T-helper 1 cell treated with Interleukin-12 subunit alpha and Interleukin-12 subunit beta and Interleukin-4 antibody, amounts not matched to agents 30 ng/mL and 1 ng/mL, for 36 hours (primary cell): ENCODE results near the gene YTHDC1. TPM values are rescaled to one million over a fixed set of nuclear protein-coding genes. Genes with fewer than 3 reads are reported as not detected.
"Not testable (repeated sequence)": the region's sequence is repeated elsewhere in the genome, so short reads cannot be mapped to it uniquely, and the experiment has no call there.

Experiments used
- intact Hi-C: fragments of 100-400 bp; cut with micrococcal nuclease; formaldehyde crosslinking; loops from one replicate; pipeline ENCODE4 v1.15.1; 2024
- total RNA-seq: library from RNA; stranded (reverse); gene quantifications from 2 replicates; pipeline ENCODE4 v1.2.3, GENCODE V29; 2022

YTHDC1 gene
- total RNA-seq, 1 donor from 2014 or later, result 86.0 TPM

DNA sequence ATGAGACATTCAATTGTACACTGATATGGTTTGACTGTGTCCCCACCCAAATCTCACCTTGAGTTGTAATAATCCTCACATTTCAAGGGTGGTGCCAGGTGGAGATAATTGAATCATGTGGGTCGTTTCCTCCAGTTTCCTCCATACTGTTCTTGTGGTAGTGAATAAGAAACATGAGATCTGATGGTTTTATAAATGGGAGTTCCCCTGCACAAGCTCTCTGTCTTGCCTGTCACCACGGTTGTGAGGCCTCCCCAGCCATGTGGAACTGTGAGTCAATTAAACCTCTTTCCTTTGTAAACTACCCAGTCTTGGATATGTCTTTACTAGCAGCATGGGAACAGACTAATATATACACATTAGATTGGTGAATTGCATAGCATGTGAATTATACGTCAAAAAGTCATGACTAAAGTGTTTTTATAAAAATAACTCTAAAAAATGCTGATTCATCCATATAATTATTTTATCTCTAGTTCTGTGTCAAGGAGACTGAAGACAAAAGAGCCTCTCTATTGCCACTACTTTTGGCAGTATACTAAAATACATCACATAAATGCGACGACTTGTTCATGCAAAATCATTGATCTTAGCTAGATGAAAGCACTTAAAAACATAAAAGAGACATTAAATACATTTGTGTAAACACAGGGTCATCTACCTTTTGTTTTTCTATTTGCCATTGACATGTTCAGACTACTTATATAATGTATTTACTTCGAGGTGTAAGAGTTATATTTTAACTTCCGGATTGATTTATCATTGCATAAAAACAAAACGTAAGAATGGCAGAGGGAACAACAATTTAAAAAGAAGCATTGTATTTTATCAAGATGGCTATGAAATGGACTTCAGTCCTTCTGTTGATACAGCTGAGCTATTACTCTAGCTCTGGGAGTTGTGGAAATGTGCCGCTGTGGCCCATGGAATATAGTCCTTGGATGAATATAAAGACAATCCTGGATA is 50.1 kb downstream of the YTHDC1 start:
- intact Hi-C loops, result no loop called here

DNA sequence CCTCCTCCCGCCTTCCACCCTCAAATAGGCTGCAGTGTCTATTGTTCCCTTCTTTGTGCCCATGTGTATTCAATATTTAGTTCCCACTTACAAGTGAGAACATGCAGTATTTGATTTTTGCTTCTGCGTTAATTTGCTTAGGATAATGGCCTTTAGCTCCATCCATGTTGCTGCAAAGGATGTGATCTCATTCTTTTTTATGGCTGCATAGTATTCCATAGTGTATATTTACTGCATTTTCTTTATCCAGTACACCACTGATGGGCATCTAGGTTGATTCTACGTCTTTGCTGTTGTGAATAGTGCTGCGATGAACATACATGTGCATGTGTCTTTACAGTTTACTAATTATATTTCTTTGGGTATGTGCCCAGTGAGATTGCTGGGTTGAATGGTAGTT is 52.8 kb downstream of the YTHDC1 start:
- intact Hi-C loops, result no loop called here

DNA sequence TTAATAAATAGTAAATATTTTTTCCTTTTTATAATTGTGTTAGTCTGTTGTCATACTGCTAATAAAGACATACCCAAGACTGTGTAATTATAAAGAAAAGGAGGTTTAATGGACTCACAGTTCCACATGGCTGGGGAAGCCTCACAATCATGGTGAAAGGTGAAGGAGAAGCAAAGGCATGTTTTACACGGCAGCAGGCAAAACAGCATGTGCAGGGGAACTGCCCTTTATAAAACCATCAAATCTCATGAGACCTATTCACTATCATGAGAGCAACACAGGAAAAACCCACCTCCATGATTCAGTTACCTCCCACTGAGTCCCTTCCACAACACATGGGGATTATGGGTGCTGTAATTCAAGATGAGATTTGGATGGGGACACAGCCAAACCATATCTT is 58.6 kb downstream of the YTHDC1 start:
- intact Hi-C loops, result no loop called here

DNA sequence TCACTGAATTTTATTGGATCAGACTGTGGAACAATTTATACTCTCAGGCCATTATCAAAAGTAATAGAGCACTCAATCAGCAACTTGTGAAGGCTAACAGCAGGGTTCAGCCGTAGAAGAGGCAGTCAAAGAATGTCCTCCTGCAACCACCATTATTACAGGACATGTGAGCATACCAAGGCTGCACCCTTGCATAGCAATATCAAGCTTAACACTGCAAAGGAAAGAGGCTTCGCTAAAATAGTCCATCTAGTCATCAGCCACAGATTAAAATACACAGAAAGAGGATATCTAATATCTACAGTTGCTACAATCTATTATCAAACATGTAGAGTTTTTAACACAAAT is 61.5 kb downstream of the YTHDC1 start:
- intact Hi-C loops, result no loop called here

DNA sequence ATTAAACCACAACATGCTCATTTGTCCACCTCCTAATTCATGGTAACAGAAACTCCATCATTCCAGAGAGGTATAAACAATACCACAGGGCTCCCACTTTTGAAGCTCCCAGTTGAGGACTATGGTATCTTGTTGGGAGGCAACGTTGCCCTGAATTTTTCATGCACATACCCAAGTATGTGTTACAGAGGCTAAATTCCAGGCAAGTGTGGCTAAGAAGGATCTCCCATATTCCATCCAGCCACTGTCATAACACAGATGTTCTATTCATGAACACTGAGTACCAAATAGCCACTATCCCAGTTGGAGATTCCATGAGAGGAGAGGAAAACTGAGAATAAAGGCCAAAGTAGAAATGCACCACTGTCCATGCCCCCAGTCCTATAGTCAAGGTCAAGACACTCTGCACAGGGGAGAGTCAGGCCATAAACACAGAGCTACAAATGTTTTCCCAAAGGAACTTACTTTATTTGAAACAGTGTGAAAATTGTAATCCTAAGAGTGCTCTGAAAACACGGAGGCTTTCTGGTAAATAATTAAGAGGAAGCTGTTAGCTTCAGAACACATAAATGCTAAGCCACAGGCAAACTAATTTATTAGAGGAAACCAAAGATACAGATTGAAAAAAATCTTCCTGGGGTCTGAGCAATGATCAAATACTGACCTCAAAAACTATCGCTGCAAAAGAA is 62.0 kb downstream of the YTHDC1 start:
- intact Hi-C loops, result no loop called here

DNA sequence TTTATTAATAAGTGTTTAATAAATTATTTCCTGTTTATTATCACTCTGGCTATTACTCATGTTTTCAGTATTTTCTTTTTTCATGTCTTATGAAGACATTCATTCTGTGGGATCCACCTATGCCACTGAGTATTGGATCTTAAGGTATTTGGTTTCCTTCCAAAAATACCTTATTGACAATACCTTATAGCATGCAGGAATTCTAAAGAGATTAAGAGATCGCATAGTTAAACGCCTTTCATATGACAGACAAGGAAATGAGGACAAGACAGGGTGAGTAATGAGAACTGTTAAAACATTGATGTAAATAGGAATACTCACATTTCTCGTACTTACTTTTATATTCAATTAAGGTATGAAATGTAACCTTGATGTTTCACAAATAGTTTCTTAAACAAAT is 66.2 kb downstream of the YTHDC1 start:
- intact Hi-C loops, result no loop called here

DNA sequence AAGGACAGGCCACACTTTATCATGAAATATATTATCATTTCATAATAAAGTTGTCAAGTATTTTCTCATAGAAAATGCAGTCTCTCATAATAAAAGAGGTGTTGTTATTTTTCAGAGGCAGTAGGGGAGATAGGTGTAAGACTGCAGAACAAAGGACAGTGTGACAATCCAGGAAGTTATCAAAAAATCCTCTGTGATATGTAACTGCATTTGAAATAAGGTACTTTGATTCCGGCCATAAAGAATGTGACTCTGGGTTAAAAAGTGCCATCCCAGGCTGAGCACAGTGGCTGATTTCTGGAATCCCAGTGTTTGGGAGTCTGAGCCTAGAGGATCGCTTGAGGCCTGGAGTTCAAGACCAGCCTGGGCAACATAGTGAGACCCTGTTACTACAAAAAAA is 66.8 kb downstream of the YTHDC1 start:
- intact Hi-C loops, result no loop called here

DNA sequence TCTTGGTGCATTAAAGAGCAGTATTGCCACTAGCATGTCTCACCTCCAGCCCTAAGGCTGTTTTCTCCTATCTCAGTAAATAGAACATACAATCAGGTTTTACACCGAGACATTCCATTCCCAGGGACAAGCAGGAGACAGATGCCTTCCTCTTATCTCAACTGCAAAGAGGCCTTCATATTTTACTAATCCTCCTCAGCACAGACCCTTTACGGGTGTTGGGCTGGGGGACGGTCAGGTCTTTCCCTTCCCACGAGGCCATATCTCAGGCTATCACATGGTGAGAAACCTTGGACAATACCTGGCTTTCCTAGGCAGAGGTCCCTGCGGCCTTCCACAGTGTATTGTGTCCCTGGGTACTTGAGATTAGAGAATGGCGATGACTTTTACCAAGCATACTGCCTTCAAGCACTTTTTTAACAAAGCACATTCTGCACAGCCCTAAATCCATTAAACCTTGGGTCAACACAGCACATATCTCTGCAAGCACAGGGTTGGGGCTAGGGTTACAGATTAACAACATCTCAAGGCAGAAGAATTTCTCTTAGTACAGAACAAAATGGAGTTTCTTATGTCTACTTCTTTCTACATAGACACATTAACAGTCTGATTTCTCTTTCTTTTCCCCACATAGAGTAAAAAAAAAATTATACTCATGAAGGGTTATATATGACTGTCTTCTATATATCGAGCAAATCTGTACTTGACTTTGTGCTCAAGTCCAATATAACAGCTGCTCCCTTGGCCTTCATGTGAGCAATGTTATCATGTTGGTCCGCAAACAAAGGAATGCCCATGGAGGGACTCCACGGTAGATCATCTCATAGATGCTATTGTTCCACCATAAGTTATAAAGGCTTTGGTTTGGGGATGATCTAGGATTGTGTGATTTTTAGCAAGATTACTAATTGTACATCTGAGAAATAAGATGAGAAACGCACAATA is 67.8 kb downstream of the YTHDC1 start:
- intact Hi-C loops, result not testable (repeated sequence)

DNA sequence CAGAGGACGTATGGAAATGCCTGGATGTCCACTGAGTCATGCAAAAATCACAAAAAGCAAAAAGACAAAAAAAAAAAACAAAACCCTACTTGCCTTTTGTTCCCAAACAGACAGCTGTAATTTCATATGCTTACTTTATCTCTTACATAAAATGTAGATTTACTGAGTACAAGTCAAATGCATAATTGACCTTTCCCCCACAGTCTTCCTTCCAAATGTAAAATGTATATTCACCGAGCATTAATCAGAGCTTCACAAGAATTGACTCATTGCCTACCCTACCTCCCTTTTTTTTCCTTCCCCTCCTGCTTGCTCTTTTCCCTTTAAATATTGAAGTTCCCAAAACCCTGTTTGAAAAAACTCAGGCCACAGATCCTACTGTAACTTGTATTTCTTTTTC is 71.9 kb downstream of the YTHDC1 start:
- intact Hi-C loops, result no loop called here

DNA sequence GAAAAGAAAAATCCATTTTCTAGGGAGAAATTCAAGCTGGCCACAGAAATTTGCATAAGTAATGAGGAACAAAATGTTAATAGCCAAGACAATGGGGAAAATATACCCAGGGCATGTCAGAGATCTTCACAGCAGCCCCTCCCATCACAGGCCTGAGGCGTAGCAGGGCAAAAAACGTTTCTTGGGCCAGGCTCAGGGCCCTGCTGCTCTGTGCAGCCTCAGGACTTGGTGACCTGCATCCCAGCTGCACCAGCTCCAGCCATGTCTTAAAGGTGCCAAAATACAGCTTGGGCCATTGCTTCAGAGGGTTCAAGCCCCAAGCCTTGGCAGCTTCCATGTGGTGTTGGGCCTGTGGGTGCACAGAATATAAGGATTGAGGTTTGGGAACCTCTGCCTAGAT is 72.3 kb downstream of the YTHDC1 start:
- intact Hi-C loops, result no loop called here

DNA sequence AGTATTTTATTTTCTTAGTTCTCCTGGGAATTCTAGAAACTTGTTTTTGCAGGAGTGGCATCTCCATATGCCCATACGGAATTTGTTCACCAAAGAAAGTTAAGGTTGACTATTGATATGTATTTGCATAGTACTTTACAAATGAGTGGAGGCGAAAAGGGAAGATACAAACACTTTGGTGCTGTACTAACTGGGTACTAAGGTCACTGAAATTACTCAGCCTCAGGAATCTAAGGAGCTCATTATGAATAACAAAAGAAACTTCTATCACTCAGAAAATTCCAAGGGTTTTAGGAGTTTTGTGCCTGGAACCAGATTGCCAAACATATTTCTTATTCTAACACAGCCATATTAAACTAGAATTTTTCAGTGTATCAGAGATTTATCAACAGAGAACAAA is 77.0 kb downstream of the YTHDC1 start:
- intact Hi-C loops, result loop anchor here (1.0 kb wide), 2 partner anchors 103 to 225 kb away; no protein-coding TSS in a partner anchor

DNA sequence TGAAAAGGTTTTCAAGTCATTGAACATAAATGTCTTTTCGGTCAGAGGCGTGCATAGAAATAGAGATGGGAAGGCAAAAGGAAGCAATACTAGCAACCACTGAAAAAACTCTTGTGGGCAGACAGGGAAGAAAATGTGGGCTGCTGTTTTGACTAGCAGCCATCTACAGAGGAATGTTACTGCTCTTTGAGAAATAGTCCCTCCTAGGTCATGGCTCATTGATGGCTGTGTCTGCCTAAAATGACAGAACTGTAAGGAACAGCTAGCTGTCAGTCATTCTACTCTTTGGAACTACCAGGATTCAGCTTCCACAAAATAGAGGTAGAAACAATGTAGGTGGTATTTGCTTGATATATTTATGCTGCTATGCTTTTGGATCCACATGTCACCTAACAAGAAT is 77.5 kb downstream of the YTHDC1 start:
- intact Hi-C loops, result loop anchor here (1.0 kb wide), 2 partner anchors 104 to 226 kb away; no protein-coding TSS in a partner anchor

DNA sequence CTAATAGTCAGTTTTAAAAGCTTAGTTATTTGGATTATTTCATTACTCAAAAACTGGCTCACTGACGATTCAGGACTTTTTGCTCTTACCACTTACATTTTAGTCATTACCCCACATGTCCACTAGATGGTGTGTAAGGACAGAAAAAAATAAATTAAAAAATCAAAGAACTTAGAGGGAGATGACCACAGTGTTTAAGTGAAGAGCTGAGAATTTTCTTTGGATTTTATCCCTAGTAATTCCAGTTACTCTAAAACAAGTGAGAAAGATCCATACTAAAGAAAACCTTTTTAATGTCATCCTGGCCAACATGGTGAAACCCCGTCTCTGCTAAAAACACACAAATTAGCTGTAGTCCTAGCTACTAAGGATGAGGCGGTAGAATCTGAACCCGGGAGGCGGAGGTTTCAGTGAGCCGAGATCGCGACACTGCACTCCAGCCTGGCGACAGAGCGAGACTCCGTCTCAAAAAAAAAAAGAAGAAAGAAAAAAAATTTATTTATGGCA is 78.0 kb downstream of the YTHDC1 start:
- intact Hi-C loops, result loop anchor here (1.0 kb wide), 2 partner anchors 104 to 226 kb away; no protein-coding TSS in a partner anchor

DNA sequence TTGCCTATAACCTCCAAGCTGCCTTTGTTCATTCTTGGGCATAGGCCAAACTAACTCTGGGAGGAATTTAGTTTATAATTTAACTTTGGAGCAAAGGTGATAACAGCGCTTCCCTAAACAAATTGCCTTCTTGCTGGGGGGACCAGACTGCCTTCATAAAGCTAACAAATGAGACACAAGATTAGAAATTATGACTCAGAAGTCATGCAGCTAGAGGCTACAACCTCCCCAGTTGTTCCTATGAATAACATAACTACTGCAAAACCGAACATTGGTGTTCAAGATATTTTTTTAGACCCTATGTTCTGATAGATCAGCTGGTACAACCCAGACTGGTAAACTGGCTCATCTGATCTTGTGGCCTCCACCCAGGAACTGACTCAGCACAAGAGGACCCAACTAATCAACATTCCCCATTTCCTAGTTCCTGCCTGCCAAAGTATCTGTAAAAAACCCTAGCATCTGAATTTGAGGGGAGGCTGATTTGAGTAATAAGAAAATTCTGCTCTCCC is 82.4 kb downstream of the YTHDC1 start:
- intact Hi-C loops, result no loop called here

DNA sequence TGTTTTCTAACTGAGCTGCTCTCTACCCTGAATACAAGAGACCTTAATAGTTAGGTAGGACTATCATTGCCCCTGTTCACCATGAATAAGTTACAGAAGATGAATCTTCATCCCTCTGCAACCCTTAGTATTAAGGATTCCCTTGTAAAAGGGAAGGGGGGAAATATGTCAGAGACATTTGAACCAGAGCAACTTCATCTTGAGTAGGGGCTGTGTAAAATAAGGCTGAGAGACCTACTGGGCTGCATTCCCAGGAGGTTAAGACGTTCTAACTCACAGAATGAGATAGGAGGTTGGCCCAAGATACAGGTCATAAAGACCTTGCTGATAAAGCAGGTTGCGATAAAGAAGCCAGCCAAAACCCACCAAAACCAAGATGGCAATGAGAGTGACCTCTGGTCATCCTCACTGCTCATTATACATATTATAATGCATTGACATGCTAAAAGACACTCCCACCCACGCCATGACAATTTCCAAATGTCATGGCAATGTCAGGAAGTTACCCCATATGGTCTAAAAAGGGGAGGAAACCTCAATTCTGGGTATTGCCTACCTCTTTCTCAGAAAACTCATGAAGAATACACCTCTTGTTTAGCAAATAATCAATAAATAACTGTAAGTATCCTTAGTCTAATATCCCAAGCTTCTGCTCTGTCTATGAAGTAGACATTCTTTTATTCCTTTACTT is 84.9 kb downstream of the YTHDC1 start:
- intact Hi-C loops, result no loop called here

Other genes with a start within 250 kb of the YTHDC1 start
- gene TMPRSS11F, start 220.2 kb downstream of the YTHDC1 start, total RNA-seq, result not detected in 2 replicates
- not detected in 2 replicates for gene TMPRSS11B, start 104.4 kb downstream of the YTHDC1 start, total RNA-seq
- not detected in 2 replicates for gene TMPRSS11E, start 97.4 kb upstream of the YTHDC1 start, total RNA-seq
- gene UGT2B17, start 226.2 kb upstream of the YTHDC1 start, total RNA-seq, result not detected in 2 replicates